Measurements from ENCODE around the gene UBXN7.

UBXN7 gene

DNA sequence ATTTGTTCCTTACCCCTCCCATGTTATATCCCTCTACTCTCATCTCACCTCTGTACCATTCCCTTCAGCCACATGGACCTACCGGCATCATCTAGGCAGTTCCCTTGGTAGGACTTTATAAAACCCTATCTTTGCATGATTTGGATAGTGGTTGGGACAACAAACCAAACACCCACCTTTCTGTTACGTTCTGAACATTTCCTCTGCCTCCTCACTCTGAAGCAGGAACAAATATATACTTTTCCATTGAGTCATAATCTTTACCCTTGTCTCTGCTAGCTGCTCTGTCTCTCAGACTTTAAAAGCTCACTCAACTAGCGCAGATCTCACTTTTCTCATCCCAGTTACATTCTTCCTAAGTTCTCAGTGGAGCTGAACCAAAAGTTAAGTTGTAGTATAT, 17.8 kb downstream of the UBXN7 start:
- peaks cover 9% of the 10 kb centered on the region for H3K9me3 ChIP-seq (ENCODE audit: insufficient read depth, low read length)
- H3K4me3 ChIP-seq (ENCODE audit: insufficient read length, low read depth) = no peak overlapping the region
- DNase-seq (ENCODE audit: low read depth, low spot score) = no peak
- H3K27me3 ChIP-seq (ENCODE audit: insufficient read depth, insufficient read length) = no peaks in the 10 kb centered on the region
- H3K36me3 ChIP-seq (ENCODE audit: insufficient read depth, insufficient read length, low read length) = no peaks in the 10 kb centered on the region
- TF ChIP-seq ZNF274 (IDR thresholded peaks at IDR 0.05; ENCODE audit: low read depth, low read length) (no peak), YY1 (IDR thresholded peaks at IDR 0.05; ENCODE audit: insufficient read depth, insufficient read length) (no peak), SUZ12 (IDR thresholded peaks at IDR 0.05; ENCODE audit: extremely low read depth, insufficient read depth, insufficient read length) (no peak)
- H3K4me1 ChIP-seq (ENCODE audit: insufficient read depth, insufficient read length) = no peaks in the 10 kb centered on the region
- no peak overlapping the region for H3K9ac ChIP-seq (ENCODE audit: insufficient read length, low read depth)

GRCh38 chr3:196412704-196413103, 19.5 kb downstream of the UBXN7 start:
- TF ChIP-seq YY1 (IDR thresholded peaks at IDR 0.05; ENCODE audit: insufficient read depth, insufficient read length) (no peak), SUZ12 (IDR thresholded peaks at IDR 0.05; ENCODE audit: extremely low read depth, insufficient read depth, insufficient read length) (no peak), ZNF274 (IDR thresholded peaks at IDR 0.05; ENCODE audit: low read depth, low read length) (no peak)
- Histone ChIP-seq H3K4me1 (ENCODE audit: insufficient read depth, insufficient read length) (no peaks in the 10 kb centered on the region), H3K4me3 (ENCODE audit: insufficient read length, low read depth) (no peak overlapping the region), H3K9ac (ENCODE audit: insufficient read length, low read depth) (no peak overlapping the region), H3K36me3 (ENCODE audit: insufficient read depth, insufficient read length, low read length) (no peaks in the 10 kb centered on the region), H3K27me3 (ENCODE audit: insufficient read depth, insufficient read length) (no peaks in the 10 kb centered on the region), H3K9me3 (ENCODE audit: insufficient read depth, low read length) (peaks cover 24% of the 10 kb centered on the region)
- no peak for DNase-seq (ENCODE audit: low read depth, low spot score)

DNA sequence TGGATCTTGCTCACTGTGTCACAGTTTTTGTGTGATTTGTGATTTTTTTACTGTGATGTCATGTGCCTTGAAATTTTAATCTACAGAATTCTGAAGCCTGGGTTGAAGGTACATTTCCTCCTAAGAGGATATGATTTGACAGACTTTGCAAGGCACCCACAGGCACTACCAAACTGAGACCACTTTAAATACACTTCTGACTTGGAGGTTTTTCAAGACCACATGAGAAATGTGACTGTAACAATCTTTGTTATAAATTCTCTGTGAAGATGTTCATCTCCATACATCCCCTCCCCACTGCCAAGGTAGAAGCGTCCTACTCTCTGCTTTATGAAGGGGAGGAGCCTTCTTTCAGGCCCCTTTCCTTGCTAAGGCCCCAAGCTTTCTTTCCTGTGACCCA, 22.8 kb downstream of the UBXN7 start:
- no peak overlapping the region for H3K4me3 ChIP-seq (ENCODE audit: insufficient read length, low read depth)
- H3K27me3 ChIP-seq (ENCODE audit: insufficient read depth, insufficient read length) = no peaks in the 10 kb centered on the region
- DNase-seq (ENCODE audit: low read depth, low spot score) = no peak
- no peak for TF ChIP-seq YY1 (IDR thresholded peaks at IDR 0.05; ENCODE audit: insufficient read depth, insufficient read length)
- TF ChIP-seq ZNF274 (IDR thresholded peaks at IDR 0.05; ENCODE audit: low read depth, low read length) = no peak
- TF ChIP-seq SUZ12 (IDR thresholded peaks at IDR 0.05; ENCODE audit: extremely low read depth, insufficient read depth, insufficient read length) = no peak
- H3K36me3 ChIP-seq (ENCODE audit: insufficient read depth, insufficient read length, low read length) = peaks cover 26% of the 10 kb centered on the region
- no peak overlapping the region for H3K9ac ChIP-seq (ENCODE audit: insufficient read length, low read depth)
- peaks cover 24% of the 10 kb centered on the region for H3K9me3 ChIP-seq (ENCODE audit: insufficient read depth, low read length)
- no peaks in the 10 kb centered on the region for H3K4me1 ChIP-seq (ENCODE audit: insufficient read depth, insufficient read length)

DNA sequence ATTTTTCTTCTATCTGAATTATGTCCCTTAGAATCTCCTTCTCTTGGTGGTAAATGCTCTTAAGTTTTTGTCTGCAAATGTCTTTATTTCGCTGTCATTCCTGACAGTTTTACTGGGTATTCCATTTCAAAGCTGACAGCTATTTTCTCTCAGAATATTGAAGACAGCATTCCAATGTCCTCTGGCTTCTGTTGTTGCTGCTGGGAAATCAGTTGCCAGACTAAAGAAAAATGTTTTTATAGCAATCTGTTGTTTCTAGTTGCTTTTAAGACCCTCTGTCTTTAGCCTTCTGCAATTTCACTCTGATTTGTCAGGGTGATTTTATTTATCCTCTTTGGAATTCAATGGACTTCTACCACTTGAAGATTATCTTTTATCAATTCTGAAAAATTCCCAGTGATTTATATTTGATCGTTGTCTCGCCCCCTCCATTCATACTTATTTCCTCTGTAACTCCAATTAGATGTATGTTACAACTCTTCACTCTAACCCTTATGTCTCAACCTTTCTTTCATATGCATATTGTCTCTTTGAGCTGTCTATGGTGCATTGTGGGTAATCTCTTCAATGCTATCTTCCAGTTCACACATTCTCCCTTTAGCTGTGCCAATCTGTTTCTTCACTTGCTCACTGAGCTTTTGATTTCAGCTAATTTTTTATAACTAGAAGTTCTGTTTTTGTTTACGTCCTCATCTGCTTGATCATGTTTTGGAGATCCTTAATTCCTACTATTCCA, 23.5 kb downstream of the UBXN7 start:
- Histone ChIP-seq H3K27me3 (ENCODE audit: insufficient read depth, insufficient read length) (no peaks in the 10 kb centered on the region), H3K9me3 (ENCODE audit: insufficient read depth, low read length) (peaks cover 24% of the 10 kb centered on the region), H3K4me3 (ENCODE audit: insufficient read length, low read depth) (no peak overlapping the region), H3K9ac (ENCODE audit: insufficient read length, low read depth) (no peak overlapping the region), H3K36me3 (ENCODE audit: insufficient read depth, insufficient read length, low read length) (peaks cover 26% of the 10 kb centered on the region), H3K4me1 (ENCODE audit: insufficient read depth, insufficient read length) (no peaks in the 10 kb centered on the region)
- no peak for DNase-seq (ENCODE audit: low read depth, low spot score)
- no peak for TF ChIP-seq SUZ12 (IDR thresholded peaks at IDR 0.05; ENCODE audit: extremely low read depth, insufficient read depth, insufficient read length)
- TF ChIP-seq ZNF274 (IDR thresholded peaks at IDR 0.05; ENCODE audit: low read depth, low read length) = no peak
- TF ChIP-seq YY1 (IDR thresholded peaks at IDR 0.05; ENCODE audit: insufficient read depth, insufficient read length) = no peak

GRCh38 chr3:196406811-196407470, 25.3 kb downstream of the UBXN7 start:
- Histone ChIP-seq H3K4me1 (ENCODE audit: insufficient read depth, insufficient read length) (no peaks in the 10 kb centered on the region), H3K9ac (ENCODE audit: insufficient read length, low read depth) (no peak overlapping the region), H3K27me3 (ENCODE audit: insufficient read depth, insufficient read length) (no peaks in the 10 kb centered on the region), H3K4me3 (ENCODE audit: insufficient read length, low read depth) (no peak overlapping the region), H3K36me3 (ENCODE audit: insufficient read depth, insufficient read length, low read length) (peaks cover 38% of the 10 kb centered on the region), H3K9me3 (ENCODE audit: insufficient read depth, low read length) (peaks cover 24% of the 10 kb centered on the region)
- no peak for DNase-seq (ENCODE audit: low read depth, low spot score)
- TF ChIP-seq SUZ12 (IDR thresholded peaks at IDR 0.05; ENCODE audit: extremely low read depth, insufficient read depth, insufficient read length) = no peak
- TF ChIP-seq YY1 (IDR thresholded peaks at IDR 0.05; ENCODE audit: insufficient read depth, insufficient read length) = no peak
- no peak for TF ChIP-seq ZNF274 (IDR thresholded peaks at IDR 0.05; ENCODE audit: low read depth, low read length)

GRCh38 chr3:196400331-196400730, 31.9 kb downstream of the UBXN7 start:
- H3K36me3 ChIP-seq (ENCODE audit: insufficient read depth, insufficient read length, low read length) = peaks cover 57% of the 10 kb centered on the region
- no peak overlapping the region for H3K4me3 ChIP-seq (ENCODE audit: insufficient read length, low read depth)
- peaks cover 2% of the 10 kb centered on the region for H3K4me1 ChIP-seq (ENCODE audit: insufficient read depth, insufficient read length)
- H3K9ac ChIP-seq (ENCODE audit: insufficient read length, low read depth) = no peak overlapping the region
- no peaks in the 10 kb centered on the region for H3K9me3 ChIP-seq (ENCODE audit: insufficient read depth, low read length)
- DNase-seq (ENCODE audit: low read depth, low spot score) = peak; percentile 22
- no peaks in the 10 kb centered on the region for H3K27me3 ChIP-seq (ENCODE audit: insufficient read depth, insufficient read length)
- TF ChIP-seq ZNF274 (IDR thresholded peaks at IDR 0.05; ENCODE audit: low read depth, low read length) (no peak), SUZ12 (IDR thresholded peaks at IDR 0.05; ENCODE audit: extremely low read depth, insufficient read depth, insufficient read length) (no peak), YY1 (IDR thresholded peaks at IDR 0.05; ENCODE audit: insufficient read depth, insufficient read length) (no peak)

DNA sequence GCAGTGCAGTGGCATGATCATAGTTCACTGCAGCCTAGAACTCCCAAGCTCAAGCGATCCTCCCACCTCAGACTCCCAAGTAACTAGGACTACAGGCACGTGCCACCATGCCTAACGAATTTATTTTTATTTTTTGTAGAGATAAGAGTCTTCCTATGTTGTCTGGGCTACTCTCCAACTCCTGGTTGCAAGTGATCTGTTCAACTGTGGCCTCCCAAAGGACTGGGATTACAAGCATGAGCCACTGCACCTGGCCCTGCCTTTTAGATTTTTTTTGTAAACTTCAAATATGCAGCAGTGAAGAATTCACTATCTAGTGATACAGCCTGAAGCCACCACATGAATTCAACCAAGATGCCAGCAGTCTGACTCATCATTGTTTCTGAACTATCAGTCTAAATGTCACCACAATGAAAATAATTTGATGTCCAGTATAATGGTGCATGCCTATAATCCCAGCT, 32.7 kb downstream of the UBXN7 start:
- no peak for TF ChIP-seq ZNF274 (IDR thresholded peaks at IDR 0.05; ENCODE audit: low read depth, low read length)
- TF ChIP-seq YY1 (IDR thresholded peaks at IDR 0.05; ENCODE audit: insufficient read depth, insufficient read length) = no peak
- TF ChIP-seq SUZ12 (IDR thresholded peaks at IDR 0.05; ENCODE audit: extremely low read depth, insufficient read depth, insufficient read length) = no peak
- Histone ChIP-seq H3K4me1 (ENCODE audit: insufficient read depth, insufficient read length) (peaks cover 2% of the 10 kb centered on the region), H3K9ac (ENCODE audit: insufficient read length, low read depth) (no peak overlapping the region), H3K4me3 (ENCODE audit: insufficient read length, low read depth) (no peak overlapping the region), H3K27me3 (ENCODE audit: insufficient read depth, insufficient read length) (no peaks in the 10 kb centered on the region), H3K36me3 (ENCODE audit: insufficient read depth, insufficient read length, low read length) (peaks cover 51% of the 10 kb centered on the region), H3K9me3 (ENCODE audit: insufficient read depth, low read length) (no peaks in the 10 kb centered on the region)
- DNase-seq (ENCODE audit: low read depth, low spot score) = no peak

Measured in NT2/D1 (cell line).